ENCODE data around the gene AATK.

AATK gene

DNA sequence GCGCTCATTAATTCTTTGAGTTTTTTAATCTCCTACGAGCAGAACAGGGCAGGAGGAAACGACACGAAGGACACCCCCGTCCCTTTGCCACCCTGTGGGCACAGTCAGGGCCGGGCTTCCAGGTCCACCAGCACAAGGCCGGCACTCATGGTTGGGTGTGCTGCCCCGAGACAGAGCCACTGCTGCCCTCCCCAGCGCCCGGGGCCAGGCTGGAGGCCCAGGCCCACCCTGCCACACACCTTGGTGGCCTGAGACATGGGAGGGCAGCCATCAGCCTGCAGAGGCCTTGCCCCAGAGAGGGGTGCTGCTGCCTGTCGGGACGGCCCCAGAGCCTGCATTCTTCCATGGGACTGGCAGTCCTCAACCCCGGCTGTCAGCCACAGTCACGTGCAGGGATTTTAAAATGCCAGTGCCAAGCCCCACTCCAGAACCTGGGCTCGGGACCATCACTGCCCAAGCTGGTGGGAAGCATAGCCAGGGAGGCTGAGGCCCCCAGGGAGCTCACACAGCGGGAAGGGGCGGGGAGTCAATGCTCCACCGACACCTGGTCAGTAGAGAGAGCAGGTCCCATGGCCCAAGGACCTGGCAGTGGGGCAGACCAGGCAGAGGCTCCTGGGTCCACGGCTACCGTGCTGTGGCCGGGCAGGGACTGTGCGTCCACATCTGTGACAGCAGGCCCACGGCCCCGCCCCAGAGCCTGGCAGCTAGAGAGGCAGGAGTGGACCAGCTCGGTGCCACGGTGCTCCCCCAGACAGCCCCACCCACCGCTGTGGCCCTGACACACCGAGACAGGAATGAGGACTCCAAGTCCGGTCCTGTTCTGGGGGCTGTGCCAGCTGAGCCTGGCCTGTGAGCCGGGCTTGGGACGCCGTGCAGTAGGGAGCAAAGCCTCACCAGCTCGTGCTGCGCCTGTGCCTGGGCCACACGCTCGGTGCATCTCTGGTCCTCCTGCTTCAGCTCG lies 29.2 kb upstream of the AATK start:
- no peak for DNase-seq

GRCh38 chr17:81194225-81194760 lies 28.3 kb upstream of the AATK start:
- DNase-seq, result no peak

GRCh38 chr17:81193470-81194224 lies 27.6 kb upstream of the AATK start:
- no peak for DNase-seq

DNA sequence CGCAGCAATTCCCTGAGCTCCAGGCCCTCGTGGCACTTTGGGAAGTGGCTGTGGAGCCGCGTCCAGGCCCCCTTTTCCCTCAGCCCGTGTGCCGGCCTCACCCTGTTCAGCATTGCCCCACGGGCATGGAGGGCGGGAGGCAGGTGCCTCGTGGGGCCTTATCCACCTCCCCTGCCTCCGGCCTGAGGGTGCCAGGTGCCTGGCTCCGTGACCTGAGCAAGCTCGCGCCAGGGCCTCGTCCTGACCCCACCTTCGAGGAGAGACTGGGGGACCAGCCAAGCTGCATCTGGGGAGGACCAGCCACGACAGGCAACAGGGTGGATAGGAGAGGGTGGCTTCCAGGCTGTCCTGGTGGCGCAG lies 27.0 kb upstream of the AATK start:
- DNase-seq, result no peak

DNA sequence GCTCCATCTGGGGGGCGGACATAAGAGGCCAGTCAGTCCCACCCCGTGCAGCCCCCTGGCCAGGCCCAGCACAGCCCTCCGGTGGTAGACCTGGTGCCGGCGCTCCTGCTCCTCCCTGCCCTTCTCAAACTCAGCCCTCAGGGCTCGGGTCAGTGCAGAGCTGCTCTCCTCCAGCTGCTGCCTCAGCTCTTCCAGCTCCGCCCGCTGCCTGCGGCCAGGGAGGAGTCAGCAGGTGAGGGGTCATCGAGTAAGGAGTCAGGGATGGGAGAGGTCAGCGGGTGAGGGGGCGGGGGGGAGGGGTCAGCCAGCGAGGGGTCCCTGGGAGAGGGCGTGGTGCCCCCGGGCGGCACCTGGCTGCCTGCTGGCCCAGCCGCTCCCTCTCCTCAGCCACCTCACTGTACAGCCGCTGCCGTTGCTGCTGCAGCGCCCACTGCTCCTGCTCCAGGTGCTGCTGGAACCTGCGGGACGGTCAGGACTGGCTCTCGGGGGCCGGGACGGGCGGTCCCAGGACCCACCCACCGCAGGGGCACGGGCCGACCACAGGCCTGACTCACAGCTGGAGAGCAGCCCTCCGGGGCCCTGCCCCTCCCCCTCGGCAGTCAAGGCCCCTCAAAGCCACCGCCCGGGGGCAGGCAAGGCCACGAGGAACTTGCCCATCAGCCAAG lies 26.5 kb upstream of the AATK start:
- no peak for DNase-seq

- no peak for DNase-seq
These were observed 25.6 kb upstream of the AATK start for GRCh38 chr17:81191646-81192045.

DNA sequence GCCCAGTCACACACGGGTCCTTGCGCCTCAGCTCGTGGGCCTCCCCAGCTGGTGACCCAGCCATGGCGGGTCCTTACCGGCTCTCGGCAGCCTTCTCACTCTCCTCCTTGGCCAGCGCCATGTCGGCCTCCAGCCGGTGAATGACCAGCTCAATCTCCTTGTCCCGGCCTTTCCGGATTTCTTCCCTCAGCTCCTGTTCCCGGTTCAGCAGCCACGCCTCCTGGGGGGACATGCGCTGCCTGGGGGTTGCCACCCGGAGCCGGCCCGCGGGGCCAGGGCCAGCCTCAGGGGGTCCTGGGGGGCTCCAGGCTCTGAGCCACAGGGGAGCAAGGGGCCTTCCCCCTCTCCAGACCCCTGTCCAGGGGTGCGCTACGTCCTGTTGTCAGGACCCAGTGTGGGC lies 25.1 kb upstream of the AATK start:
- DNase-seq, result no peak

- no peak for DNase-seq
These were observed 24.6 kb upstream of the AATK start for GRCh38 chr17:81190591-81190990.

GRCh38 chr17:81189670-81190530 lies 23.9 kb upstream of the AATK start:
- no peak for DNase-seq

DNA sequence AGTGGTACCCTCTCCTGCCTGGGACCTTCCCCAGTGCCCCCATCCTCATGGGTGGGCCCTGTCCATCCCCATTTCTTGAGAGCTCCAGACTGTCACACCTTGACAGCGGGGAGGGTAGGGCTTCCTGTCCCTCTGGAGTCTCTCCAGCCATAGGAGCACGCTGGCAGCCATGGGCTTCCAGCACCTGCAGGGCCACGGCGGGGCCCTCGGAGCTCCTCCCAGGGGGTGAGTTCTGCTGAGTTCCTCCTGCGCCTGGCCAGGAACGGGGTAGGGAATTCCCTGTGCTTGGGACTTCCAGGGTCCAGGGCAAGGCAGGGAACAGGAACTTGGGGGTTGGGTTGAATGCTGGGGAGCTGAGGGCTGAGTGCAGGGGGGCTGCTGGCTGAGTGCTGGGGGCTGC lies 23.0 kb upstream of the AATK start:
- DNase-seq, result no peak

DNA sequence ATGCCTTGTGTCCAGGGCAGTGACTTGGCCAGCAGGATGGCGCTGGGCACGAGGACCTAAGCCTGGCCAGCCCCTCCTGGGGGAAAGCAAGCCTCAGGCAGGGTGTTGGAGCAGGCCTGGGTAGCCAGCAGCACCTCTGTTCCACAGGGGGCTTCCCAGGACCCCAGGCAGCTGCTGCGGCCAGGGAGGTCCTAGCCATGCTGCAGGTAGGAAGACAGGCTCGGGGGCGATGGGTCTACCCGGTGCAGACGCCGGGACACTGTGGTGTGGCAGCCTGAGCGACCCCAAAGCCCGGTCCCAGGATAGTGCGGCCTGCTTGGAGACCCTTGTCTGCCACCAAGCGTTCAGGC lies 22.4 kb upstream of the AATK start:
- no peak for DNase-seq

- DNase-seq, result no peak
These were observed 21.8 kb upstream of the AATK start for GRCh38 chr17:81187586-81188490.

DNA sequence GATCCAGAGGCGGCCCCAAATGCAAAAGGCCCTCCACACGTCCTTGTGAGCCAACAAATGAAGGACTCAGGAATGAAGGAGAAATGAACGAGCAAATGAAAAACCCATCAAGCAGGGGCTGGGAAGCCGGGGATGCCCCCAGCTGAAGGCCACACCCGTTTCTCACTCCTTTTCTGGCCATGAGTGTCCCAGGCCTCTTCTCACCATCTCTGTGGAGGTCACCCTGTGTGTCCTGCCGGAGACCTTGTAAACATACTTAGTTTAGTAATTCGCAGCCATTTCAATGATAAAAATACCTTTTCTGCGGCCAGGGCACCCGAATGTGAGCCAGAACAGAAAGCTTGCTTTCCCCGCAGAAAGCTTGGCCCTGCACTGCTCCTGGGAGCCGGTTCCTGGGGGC lies 21.1 kb upstream of the AATK start:
- DNase-seq, result no peak

DNA sequence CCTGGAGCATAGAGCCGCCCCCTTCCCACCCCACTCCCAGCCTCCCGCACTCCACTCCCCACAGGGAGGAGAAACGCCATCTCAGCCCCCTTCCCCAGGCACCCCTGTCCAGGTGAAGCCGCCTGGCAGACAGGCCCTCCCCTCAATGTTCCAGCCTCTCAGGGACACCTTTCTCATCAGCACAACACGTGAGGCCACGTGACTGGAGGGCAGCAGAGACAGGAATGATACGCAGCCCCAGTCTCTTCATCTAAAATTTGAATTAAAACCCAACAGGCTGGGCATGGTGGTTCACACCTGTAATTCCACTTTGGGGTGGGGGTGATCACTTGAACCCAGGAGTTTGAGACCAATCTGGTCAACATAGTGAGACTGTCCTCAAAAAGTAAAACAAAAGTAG lies 20.2 kb upstream of the AATK start:
- no peak for DNase-seq

DNA sequence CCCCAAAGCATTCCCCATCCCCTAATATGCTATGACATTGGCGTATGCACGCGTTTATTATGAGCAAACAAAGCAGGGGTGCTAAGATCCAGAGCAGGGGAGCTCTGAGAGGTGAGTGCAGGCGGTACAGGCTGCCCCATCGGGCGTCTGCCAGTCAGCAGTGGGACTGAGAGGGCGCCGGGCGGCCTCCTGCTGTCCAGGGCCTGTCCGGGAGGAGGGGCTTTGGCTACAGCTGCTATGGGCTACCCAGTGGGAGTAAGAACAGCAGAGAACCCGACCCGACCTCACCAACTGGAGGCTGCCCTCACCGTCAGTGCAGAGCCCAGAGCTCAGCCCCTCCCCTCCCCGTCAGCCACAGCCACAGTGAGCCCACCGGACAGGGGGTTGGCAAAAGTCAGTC lies 18.5 kb upstream of the AATK start:
- DNase-seq, result no peak

- DNase-seq, result no peak
These were observed 17.8 kb upstream of the AATK start for GRCh38 chr17:81183807-81184206.

GRCh38 chr17:81183316-81183715 lies 17.3 kb upstream of the AATK start:
- DNase-seq, result no peak

- DNase-seq, result no peak
These were observed 16.6 kb upstream of the AATK start for GRCh38 chr17:81182596-81182995.

DNA sequence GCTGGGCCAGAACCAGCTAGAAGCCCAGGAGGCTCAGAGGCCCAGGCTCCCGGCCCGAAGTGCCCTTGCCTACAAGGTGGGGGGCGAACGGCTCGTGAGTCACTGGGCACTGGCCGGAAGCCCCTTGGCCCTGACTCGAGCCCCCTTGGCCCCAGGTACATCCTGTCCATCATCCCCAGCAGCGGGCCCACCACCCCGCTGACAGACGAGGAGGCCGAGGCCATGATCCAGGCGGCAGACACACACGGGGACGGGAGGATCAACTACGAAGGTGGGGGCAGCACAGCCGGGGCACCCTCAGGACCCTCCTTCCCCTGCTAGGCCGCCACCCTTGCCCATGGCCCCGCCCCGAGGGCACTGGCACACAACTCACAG lies 15.8 kb upstream of the AATK start:
- DNase-seq, result no peak

GRCh38 chr17:81180836-81181810 lies 15.1 kb upstream of the AATK start:
- DNase-seq, result no peak

Measured in Kasumi-1 (cell line).